Measurements from ENCODE around the gene AP1S2. TPM values are rescaled to one million over a fixed set of nuclear protein-coding genes. Genes with fewer than 3 reads are reported as not detected.

Gene AP1S2
- total RNA-seq, 1 experiment from 2014 or later = 19.9 TPM

DNA sequence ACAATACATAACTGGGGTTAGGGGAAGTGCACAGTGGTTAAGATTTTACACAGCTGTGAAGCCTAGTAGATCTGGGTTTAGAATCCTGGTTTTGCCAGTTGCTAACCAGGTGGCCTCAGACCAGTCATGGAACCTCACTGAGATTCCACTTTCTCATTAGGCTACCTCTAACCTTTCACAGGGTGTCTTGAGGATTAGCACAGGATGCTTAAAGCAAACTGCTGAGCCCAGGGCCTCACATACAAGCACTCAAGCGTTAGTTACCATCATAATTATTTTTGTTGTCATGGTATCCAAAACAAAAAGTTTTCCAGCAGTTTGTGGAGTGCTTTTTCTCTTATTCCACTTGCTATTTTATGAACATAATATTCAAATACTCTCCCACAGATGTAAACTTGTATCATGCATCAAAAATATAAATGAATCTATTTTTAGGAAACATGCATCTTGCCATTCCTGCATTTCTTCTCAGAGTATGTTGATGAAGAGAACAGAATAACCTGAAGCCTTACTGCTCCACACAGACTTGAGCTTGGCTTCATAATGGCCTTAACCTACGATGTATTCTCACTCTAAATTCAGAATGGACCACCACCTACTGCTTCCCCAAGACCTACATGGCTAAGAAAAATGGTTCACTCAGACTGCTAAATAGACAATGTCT is 12.6 kb downstream of the AP1S2 start:
- Histone ChIP-seq H3K9me2 (ENCODE audit: insufficient read depth) (no peaks in the 10 kb centered on the region), H3K36me3 (ENCODE audit: control insufficient read depth in 1 of 2, insufficient read depth in 2 of 2, low read length in 2 of 2) (no peaks in the 10 kb centered on the region; a peak in 1 of 4 replicates), H3K27me3 (ENCODE audit: insufficient read depth, low read length) (no peaks in the 10 kb centered on the region), H2AFZ (ENCODE audit: low read depth, low read length, poor library complexity, severe bottlenecking) (no peak overlapping the region), H4K20me1 (ENCODE audit: insufficient read depth) (no peaks in the 10 kb centered on the region), H3K4me2 (ENCODE audit: low read length) (no peak overlapping the region), H3K9me3 (ENCODE audit: control insufficient read depth in 1 of 2, insufficient read depth in 1 of 2, low read depth in 1 of 2, low read length in 2 of 2) (no peaks in the 10 kb centered on the region), H3K27ac (ENCODE audit: low read depth, low read length) (no peak overlapping the region), H3K4me3 (replicated peaks in 1 of 2; ENCODE audit: low read depth in 1 of 2, low read length in 2 of 2) (no peak overlapping the region), H3K9ac (ENCODE audit: low read length) (no peak overlapping the region), H3K79me2 (ENCODE audit: insufficient read depth, low read length) (no peaks in the 10 kb centered on the region), H3K4me1 (ENCODE audit: control insufficient read depth in 1 of 2, insufficient read depth in 2 of 2, low read length in 2 of 2) (no peaks in the 10 kb centered on the region)
- intact Hi-C loops (cut with micrococcal nuclease) = no loop called here
- no TSS peak for BruUV-seq (replicated peaks)
- ChIA-PET CTCF (no interaction called here), POLR2A (no interaction called here), RAD21 (ENCODE audit: low non-redundant PET in 1 of 2, low total read pairs in 2 of 2, uncharacterized antibody in 2 of 2, unreplicated experiment in 2 of 2) (no interaction called here)
- no peak for DNase-seq (ENCODE audit: low read depth, low spot score)
- TF ChIP-seq RAD21 (IDR thresholded peaks at IDR 0.05; ENCODE audit: low read depth) (no peak), ZNF274 (IDR thresholded peaks at IDR 0.05; ENCODE audit: low read depth, low read length) (no peak), ELF1 (IDR thresholded peaks at IDR 0.05; ENCODE audit: borderline replicate concordance, low read depth) (no peak), ATF3 (IDR thresholded peaks at IDR 0.05) (no peak), CBX3 (IDR thresholded peaks at IDR 0.05; ENCODE audit: low read depth) (no peak), POLR2AphosphoS5 (IDR thresholded peaks at IDR 0.05; ENCODE audit: low read depth, low read length) (no peak), SRF (IDR thresholded peaks at IDR 0.05; ENCODE audit: low read depth) (no peak), EZH2phosphoT487 (IDR thresholded peaks at IDR 0.05; ENCODE audit: borderline replicate concordance) (no peak), MAX (IDR thresholded peaks at IDR 0.05) (no peak), EGR1 (IDR thresholded peaks at IDR 0.05; ENCODE audit: low read depth) (no peak), YY1 (IDR thresholded peaks at IDR 0.05; ENCODE audit: extremely low read depth, insufficient replicate concordance, low read depth, low read length) (no peak), SP1 (IDR thresholded peaks at IDR 0.05; ENCODE audit: low read depth) (no peak), JUND (IDR thresholded peaks at IDR 0.05) (no peak), FOSL1 (IDR thresholded peaks at IDR 0.05; ENCODE audit: low read depth) (no peak)
- TF ChIP-seq, protein P1, sequence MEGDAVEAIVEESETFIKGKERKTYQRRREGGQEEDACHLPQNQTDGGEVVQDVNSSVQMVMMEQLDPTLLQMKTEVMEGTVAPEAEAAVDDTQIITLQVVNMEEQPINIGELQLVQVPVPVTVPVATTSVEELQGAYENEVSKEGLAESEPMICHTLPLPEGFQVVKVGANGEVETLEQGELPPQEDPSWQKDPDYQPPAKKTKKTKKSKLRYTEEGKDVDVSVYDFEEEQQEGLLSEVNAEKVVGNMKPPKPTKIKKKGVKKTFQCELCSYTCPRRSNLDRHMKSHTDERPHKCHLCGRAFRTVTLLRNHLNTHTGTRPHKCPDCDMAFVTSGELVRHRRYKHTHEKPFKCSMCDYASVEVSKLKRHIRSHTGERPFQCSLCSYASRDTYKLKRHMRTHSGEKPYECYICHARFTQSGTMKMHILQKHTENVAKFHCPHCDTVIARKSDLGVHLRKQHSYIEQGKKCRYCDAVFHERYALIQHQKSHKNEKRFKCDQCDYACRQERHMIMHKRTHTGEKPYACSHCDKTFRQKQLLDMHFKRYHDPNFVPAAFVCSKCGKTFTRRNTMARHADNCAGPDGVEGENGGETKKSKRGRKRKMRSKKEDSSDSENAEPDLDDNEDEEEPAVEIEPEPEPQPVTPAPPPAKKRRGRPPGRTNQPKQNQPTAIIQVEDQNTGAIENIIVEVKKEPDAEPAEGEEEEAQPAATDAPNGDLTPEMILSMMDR (IDR thresholded peaks at IDR 0.05 in 2 of 3, conservative IDR thresholded peaks at IDR 0.05 in 1 of 3; ENCODE audit: borderline replicate concordance in 1 of 3, insufficient read depth in 1 of 3, low read depth in 2 of 3, low read length in 2 of 3) = no peak
- TF ChIP-seq, protein P2, sequence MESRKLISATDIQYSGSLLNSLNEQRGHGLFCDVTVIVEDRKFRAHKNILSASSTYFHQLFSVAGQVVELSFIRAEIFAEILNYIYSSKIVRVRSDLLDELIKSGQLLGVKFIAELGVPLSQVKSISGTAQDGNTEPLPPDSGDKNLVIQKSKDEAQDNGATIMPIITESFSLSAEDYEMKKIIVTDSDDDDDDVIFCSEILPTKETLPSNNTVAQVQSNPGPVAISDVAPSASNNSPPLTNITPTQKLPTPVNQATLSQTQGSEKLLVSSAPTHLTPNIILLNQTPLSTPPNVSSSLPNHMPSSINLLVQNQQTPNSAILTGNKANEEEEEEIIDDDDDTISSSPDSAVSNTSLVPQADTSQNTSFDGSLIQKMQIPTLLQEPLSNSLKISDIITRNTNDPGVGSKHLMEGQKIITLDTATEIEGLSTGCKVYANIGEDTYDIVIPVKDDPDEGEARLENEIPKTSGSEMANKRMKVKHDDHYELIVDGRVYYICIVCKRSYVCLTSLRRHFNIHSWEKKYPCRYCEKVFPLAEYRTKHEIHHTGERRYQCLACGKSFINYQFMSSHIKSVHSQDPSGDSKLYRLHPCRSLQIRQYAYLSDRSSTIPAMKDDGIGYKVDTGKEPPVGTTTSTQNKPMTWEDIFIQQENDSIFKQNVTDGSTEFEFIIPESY (IDR thresholded peaks at IDR 0.05; ENCODE audit: extremely low read depth, insufficient replicate concordance, low read length) = no peak
- TF ChIP-seq, protein P3, sequence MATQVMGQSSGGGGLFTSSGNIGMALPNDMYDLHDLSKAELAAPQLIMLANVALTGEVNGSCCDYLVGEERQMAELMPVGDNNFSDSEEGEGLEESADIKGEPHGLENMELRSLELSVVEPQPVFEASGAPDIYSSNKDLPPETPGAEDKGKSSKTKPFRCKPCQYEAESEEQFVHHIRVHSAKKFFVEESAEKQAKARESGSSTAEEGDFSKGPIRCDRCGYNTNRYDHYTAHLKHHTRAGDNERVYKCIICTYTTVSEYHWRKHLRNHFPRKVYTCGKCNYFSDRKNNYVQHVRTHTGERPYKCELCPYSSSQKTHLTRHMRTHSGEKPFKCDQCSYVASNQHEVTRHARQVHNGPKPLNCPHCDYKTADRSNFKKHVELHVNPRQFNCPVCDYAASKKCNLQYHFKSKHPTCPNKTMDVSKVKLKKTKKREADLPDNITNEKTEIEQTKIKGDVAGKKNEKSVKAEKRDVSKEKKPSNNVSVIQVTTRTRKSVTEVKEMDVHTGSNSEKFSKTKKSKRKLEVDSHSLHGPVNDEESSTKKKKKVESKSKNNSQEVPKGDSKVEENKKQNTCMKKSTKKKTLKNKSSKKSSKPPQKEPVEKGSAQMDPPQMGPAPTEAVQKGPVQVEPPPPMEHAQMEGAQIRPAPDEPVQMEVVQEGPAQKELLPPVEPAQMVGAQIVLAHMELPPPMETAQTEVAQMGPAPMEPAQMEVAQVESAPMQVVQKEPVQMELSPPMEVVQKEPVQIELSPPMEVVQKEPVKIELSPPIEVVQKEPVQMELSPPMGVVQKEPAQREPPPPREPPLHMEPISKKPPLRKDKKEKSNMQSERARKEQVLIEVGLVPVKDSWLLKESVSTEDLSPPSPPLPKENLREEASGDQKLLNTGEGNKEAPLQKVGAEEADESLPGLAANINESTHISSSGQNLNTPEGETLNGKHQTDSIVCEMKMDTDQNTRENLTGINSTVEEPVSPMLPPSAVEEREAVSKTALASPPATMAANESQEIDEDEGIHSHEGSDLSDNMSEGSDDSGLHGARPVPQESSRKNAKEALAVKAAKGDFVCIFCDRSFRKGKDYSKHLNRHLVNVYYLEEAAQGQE (IDR thresholded peaks at IDR 0.05; ENCODE audit: low read depth) = no peak
- no peak for ATAC-seq

Data from HCT116 (cell line).